GM21447 (cell line): ENCODE data around the gene PLIN1.

Experiments used
- ATAC-seq: cut with Tn5 transposase; IDR thresholded peaks from one replicate; pipeline ENCODE4 v1.9.1; 2021; ENCODE audit not compliant: unreplicated experiment

The PLIN1 gene

GRCh38 chr15:89672221-89673164, 6.7 kb downstream of the PLIN1 start:
- ATAC-seq: no peak

- ATAC-seq: no peak
These were observed 7.5 kb downstream of the PLIN1 start for GRCh38 chr15:89671687-89672086.

- no peak for ATAC-seq
These were observed 8.1 kb downstream of the PLIN1 start for GRCh38 chr15:89670971-89671560.

DNA sequence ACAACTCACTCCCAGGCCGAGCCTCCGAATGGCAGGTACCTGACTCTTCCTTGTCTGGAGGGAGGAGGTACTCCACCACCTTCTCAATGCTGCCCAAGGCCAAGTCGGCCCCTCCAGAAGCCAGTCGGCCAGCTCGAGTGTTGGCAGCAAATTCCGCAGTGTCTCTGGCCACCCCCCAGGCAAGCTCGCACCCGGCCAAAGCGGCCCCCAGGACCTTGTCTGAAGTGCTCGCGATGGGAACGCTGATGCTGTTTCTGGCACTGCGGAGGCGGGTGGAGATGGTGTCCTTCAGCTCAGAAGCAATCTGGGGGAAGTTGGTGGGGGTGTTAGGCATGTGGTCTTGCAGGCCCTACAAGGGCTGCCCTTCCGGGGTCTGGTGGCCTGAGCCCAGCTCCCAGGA, 9.2 kb downstream of the PLIN1 start:
- ATAC-seq: no peak

DNA sequence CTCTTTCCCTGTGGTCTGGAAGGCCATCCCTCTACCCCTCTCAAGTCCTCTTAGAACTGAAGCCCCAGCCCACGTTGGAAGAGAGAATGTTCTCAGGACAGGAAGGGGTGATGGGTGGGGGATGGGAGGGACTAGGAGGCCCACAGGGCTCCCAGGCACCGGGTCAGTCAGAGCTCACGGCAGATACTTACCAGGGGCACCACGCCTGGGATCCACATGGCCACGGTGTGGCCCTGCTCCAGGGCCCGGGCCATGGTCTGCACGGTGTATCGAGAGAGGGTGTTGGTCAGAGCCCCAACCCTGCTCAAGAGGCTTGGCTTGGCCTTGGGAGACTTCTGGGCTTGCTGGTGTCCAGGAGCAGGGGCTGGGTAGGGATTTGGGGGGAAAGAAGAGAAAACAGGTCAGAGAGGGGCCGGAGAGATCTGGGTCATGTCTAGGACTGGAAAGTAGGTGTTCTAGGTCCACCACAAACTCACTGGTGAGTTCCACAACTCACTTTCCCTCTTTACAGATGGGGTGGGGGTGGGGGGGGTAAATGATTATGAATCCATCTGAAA, 9.8 kb downstream of the PLIN1 start:
- no peak for ATAC-seq

GRCh38 chr15:89668171-89668570, 11.0 kb downstream of the PLIN1 start:
- no peak for ATAC-seq

GRCh38 chr15:89667706-89667960, 11.5 kb downstream of the PLIN1 start:
- no peak for ATAC-seq

- no peak for ATAC-seq
These were observed 12.1 kb downstream of the PLIN1 start for GRCh38 chr15:89666858-89667705.

DNA sequence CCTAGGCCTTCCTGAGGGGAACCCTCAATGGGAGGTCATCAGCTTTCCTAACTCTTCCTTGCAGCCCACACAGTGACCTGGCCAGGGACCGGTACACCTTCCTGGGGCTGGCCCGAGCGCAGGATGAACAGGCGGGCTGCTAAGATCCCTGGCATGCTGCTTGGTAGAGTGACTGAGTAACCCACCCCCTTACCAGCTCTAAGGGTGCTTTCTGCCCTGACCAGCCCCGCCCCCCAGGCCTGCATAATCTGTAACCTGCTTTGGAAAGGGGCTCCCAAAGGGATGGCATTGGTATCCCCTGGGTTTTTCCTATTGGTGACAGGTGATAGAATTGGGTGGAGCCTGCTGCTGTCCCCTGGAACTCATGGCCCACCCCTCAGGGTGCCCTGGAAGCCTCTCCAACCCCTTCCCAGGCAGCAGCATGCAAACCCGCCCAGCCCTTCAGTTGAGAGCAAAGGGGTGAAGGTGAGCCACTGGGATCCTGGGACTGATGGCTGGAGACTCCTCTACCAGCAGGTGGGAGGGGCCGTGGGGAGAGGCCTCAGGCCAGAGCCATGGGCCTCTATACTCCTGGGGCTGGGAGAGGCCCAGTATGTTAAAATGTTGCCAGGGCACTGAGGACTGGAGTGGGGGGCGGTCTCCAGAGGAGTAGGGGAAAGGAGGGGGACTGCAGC, 12.8 kb downstream of the PLIN1 start:
- ATAC-seq: no peak

DNA sequence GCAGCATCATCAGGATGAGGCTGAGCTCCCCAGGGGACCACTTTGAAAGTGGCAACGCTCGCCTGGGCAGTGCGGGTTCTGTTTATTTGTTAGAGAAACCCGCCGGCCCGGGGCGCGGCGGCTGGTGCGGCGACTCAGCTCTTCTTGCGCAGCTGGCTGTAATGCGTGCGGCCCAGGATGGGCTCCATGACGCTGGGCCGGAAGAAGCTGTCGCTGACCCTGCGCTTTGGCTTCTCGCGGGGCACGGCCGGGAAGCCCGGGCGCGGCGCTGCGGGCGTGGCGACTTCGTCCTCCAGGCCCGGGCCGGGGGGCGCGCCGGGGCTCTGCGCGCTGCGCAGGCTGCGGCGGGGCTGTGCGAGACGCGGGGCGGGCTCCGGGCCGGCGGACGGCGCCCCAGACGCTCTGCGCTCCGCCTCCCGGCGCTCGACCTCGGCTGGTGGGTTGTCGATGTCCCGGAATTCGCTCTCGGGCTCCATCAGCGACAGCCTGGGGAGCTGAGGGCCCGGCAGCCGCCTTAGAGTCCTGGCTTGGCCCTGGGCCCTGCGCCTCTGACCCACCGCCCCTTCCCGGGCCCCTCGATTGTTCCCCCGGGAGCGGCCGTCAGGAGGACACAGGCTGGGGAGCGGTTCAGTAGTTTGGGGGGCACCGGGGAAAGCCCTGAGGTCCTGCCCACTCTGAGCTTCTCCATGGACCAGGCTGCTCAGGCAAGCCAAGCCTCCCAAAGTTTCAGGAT, 13.6 kb downstream of the PLIN1 start:
- no peak for ATAC-seq

DNA sequence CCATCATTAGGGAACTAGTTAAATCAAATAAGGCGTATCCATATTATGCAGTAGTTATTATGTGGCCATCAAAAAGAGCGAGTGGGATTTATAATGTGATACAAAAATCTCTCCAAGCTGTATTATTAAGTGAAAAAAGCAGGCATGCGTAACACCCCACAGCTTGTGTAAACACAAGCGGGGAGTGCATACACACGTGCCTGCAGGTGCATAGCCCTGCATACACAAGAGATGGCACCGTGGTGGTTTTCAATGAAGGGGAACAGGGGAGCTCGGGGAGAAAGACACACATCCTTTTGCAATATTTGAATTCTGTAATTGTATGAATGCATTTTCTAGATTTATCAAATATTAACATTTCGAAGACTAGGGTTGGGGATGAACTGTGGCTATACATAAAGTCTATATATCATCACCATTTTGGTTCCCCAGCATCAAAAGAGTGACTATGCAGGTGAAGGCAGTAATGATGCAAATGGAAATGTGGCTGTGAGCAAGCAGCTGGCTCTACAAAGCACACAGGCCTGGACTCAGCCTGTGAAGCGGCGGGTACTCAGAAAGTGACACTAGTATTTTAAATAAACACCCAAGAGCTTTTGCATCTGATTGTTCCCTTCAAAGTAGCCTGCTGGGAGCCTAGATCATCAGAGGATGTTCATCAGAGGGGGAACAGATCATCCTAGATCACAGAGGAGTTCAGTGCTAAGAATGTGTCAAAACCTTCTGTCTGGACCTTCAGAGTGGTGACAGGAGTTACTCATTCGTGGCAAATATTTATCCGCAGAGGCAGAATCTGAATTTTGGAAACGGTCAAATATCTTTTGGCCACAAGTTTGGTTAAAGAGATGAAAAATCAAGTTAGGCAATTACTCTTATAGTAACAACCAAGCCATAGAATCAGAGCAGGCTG, 14.5 kb downstream of the PLIN1 start:
- ATAC-seq: no peak

- ATAC-seq: no peak
These were observed 16.1 kb downstream of the PLIN1 start for GRCh38 chr15:89662893-89663626.

GRCh38 chr15:89660556-89660955, 18.6 kb downstream of the PLIN1 start:
- ATAC-seq: no peak

GRCh38 chr15:89659295-89659694, 19.9 kb downstream of the PLIN1 start:
- no peak for ATAC-seq

DNA sequence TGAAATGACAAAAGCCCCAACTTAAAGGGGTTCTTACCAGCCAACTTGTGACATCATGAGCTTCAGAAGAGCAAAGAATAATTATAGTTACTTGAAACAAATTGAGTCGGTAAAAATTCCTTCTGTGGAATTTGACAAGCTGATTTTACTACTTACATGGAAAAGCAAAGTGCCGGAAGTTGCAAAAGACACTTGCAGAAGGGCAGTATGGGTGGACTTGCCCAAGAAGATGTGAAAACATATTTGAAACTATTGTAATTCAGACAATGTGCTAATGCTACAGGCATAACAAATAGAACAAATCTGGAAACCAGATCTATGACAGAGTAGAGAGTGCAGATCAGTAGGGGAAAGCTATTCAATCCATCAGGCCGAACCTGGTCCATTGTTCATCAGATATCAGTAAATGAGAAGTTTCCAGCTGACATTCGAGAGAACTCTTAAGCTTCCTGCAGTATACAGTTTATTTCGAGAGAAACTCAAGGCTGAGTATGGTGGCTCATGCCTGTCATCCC, 21.4 kb downstream of the PLIN1 start:
- no peak for ATAC-seq

DNA sequence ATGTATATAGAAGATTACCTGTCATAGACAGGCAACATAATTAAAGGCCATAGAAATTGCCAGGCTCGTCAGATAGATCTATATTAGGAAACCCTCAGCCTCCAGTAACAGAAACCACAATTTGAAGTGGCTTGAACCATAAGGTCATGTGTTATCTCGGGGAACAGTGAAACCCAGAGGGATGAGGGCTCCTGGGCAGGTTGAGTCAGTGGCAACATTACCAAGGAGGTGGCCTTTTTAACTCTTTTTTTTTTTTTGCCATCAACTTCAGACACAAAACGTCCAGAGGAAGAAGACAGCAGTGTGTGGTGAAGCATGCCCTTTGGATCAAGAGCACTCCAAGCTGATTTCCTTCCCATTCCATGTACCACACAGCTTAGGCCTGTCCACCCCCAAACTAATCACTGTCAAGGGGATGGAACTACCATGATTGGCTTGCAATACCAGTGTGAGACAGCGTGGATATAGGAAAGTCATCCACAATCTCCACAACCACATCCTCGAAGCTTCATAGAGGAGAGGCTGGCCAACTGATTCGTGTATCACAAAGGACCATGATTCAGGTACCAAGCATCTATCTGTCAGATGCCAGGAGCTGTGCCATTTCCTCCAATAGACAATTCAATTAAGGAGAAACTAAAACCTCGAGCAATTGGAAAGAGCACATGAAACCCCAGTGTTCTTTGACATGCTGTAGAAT, 22.9 kb downstream of the PLIN1 start:
- no peak for ATAC-seq

DNA sequence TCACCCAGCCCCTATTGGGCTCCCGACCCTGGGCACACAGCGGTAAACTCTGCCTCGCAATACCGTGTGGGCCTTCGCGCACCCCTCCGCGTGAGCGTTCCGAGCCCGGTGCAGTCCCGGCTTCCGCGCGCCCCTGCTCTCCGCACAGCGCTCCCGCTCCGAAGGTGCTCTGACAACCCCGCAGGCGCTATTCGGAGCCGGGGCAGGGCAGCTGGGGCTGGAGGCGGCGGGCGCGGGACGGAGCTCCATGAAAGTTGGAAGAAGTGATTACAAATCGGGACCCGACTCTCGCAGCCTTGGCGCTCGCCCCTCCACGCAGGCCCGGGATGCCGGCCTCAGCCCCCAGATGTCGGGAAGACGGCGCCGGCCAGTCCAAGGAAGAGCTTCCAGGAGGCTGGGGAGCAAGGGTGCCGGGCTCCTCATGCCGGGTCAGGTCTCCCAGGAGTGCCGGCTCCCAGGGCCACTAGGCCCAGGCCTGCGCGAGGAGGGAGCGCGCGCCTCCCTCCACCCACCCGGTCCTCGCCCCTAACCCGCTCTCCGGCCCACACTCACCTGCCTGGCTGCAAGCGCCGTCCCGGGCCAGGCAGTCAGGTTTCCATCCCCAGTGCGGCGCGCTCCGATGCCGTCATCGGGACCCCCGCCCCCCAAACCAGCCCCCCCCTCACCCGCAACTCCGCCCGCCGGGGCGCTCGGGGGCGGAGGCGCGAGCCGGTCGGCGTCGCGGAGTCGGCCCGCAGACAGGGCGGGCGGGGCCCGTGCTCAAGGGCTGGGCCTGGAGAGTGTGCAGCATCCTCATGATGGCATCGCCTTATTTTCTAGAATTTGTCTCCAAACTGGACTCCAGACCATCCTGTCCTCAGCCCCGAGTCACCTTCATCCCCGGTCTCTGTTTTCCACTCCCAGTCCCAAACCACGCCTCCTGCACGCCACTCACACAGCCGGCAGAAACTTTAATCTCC, 24.0 kb downstream of the PLIN1 start, which contains the start of gene KIF7:
Gene KIF7, minus strand, starts transcription at position 621 of the 959 bp plus-strand sequence. CDS start 2,537 bp downstream, outside the sequence.
- ATAC-seq: no peak
